GM19395 (cell line): ENCODE data around the gene SLC25A42.

ENCODE experiments used
- ATAC-seq: cut with Tn5 transposase; IDR thresholded peaks from one replicate; pipeline ENCODE4 v1.9.1; 2021; ENCODE audit warnings: mild to moderate bottlenecking, moderate library complexity; ENCODE audit not compliant: unreplicated experiment

Gene SLC25A42

DNA sequence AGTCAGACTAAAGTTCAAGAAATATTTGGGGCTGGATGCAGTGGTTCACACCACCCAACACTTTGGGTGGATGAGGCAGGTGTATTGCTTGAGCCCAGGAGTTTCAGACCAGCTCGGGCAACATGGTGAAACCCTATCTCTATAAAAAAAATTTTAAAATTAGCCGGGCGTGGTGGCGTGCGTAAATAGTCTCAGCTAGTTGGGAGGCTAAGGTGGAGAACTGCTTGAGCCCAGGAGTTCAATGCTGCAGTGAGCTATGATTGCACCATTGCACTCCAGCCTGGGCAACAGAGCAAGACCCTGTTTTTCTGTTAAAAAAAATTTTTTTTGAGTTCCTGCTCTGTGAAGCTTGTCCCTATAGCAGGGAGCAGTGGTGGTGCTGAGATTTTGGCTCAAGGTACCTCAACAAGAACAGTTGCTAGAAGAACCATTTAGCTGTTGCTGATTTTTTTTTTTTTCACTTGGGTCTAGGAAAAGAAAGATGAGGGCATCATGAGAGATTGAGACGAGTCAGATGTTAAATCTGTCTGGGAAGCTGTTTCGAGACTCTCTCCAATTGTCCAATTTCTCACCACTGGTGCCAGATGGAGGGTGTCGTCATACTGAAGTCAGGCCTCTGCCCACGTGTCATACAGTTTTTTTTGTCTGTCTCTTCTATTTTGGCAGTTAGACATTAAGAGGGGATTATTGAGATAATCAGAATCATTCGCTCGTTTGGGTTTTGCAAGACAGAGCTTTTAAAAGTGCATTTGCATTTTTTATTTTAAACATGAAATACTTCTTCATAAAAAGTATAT lies 3.7 kb downstream of the SLC25A42 start:
- no peak for ATAC-seq

DNA sequence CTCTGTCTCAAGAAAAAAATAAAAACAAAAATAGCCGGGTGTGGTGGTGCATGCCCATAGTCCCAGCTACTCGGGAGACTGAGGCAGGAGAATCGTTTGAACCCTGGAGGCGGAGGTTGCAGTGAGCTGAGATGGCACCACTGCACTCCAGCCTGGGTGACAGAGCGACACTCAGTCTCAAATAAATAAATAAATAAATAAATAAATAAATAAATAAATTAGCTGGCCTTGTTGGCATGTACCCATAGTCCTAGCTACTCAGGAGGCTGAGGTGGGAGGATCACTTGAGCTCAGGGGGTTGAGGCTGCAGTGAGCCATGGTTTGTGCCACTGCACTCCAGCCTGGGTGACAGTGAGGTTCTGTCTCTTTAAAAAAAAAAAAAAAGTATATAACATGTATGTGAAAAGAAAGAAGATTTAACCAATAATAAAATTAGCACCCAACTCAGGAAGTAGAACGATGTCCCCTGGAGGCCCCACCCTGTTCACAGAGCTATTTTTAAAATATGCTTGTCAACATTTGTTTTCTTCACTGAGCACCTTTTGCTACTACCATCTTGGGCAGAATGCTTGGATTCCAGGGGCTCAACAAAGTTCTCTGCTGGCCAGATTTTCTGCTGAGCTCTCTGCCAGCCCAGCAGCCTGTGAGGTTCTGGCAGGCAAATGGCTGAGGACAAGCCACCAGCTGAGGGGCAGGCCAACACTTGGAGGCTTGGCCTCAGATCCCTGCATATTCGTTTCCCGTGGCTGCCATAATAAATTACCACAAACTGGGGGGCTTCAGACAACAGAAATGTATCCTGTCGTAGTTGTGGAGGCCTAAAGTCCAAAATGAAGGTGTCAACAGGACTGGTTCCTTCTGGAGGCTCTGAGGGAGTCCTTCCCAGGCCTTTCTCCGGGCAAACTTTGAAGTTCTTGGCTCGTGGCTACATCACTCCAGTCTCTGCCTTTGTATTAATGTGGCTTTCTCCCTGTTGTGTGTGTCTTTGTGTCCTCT lies 5.2 kb downstream of the SLC25A42 start:
- no peak for ATAC-seq

DNA sequence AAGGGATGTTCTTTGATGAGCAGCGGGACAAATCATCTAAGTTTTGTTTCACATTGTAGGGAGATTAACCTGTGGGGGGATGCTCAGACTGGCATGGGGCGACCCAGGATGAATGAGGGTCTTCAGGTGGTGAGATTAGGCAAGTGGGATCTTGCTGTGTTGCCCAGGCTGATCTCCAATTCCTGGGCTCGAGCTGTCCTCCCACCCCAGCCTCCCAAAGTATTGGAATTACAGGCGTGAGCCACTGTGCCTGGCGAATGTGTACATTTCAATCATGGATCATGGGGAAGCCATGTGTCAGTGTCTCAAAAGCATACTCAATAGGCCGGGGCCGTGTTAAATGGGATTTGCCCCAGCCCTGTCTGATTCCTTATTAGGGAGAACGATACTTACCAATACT lies 8.1 kb downstream of the SLC25A42 start:
- no peak for ATAC-seq

- ATAC-seq = no peak
Observed at GRCh38 chr19:19074196-19074882, 10.5 kb downstream of the SLC25A42 start.

GRCh38 chr19:19075126-19075525 lies 11.3 kb downstream of the SLC25A42 start:
- no peak for ATAC-seq

GRCh38 chr19:19076476-19076875 lies 12.7 kb downstream of the SLC25A42 start:
- ATAC-seq = no peak

DNA sequence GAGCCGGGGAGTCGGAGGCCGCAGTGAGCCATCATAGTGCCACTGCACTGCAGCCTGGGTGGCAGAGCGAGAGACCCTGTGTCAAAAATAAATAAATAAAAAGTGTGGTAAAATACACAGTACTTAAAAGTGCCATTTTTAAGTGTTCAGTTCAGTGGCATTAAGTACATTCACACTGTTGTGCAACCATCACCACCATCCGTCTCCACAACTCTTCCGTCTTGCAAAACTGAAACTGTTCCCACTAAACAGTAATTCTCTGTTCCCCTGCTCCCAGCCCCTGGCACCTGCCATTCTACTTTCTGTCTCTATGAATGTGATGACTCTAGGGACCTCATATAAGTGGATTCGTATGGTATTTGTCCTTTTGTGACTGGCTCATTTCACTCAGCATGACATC lies 13.3 kb downstream of the SLC25A42 start:
- ATAC-seq = no peak

DNA sequence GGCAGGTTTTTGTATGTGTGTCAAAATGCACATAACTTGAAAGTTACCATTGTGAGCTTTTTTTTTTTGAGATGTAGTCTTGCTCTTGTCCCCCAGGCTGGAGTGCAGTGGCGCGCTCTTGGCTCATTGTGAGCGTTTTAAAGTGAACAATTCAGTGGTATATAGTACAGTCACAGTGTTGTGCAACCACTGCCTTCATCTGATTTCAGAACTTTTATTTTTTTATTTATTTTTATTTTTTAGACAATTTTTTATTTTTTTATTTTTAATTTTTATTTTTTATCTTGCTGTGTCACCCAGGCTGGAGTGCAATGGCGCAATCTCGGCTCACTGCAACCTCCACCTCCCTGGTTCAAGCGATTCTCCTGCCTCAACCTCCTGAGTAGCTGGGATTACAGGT lies 15.0 kb downstream of the SLC25A42 start:
- no peak for ATAC-seq

GRCh38 chr19:19079571-19079970 lies 15.8 kb downstream of the SLC25A42 start:
- no peak for ATAC-seq

GRCh38 chr19:19081642-19082151 lies 17.9 kb downstream of the SLC25A42 start:
- ATAC-seq = no peak

DNA sequence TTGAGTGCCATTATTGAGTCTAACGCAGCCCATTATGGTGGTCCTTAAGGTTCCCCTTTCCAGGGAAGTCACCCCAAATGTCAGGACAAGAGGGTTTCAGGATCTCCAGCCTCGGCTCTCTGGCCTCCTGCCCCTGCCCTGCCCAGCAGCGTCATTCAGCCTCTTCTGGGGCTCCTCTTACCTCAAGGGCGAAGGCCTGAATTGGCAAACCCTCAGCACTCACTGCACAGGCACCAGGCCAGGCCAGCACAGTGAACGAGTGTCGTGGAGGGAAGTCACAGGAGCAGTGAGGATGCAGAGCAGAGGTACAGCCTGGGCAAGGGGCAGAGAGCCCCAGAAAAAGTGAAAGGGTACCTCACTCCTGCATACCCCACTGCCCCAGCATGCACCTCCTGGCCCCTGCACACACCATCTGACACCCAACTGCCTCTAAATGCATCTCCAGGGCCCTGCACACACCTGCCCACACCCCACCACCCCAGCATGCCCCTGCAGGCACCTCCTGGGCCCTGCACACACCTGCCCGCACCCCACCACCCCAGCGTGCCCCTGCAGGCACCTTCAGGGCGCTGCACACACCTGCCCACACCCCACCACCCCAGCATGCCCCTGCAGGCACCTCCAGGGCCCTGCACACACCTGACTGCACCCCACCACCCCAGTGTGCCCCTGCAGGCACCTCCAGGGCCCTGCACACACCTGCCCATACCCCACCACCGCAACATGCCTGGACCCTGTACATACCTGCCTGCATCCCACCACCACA lies 19.8 kb downstream of the SLC25A42 start:
- ATAC-seq = no peak

- no peak for ATAC-seq
Observed at GRCh38 chr19:19087676-19088075, 23.9 kb downstream of the SLC25A42 start.

- ATAC-seq = no peak
Observed at GRCh38 chr19:19094513-19094912, 30.7 kb downstream of the SLC25A42 start.

DNA sequence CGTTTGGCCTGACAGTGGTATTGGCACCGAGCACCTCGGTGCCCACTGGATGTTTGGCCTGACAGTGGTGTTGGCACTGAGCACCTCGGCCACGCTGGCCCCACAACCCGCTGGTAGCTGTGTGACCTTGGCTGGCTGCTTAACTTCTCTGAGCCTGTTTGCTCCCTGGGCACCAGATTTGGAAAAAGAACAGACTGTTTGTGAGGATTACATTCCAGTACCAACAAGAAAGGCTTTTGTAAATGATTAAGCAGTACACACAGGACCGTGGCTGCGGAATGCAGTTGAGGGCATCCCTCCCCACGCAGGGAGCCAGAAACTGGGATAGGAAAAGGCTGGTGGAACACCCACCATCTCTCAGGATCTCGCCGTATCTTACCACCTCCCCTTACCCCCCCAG lies 31.9 kb downstream of the SLC25A42 start:
- no peak for ATAC-seq

DNA sequence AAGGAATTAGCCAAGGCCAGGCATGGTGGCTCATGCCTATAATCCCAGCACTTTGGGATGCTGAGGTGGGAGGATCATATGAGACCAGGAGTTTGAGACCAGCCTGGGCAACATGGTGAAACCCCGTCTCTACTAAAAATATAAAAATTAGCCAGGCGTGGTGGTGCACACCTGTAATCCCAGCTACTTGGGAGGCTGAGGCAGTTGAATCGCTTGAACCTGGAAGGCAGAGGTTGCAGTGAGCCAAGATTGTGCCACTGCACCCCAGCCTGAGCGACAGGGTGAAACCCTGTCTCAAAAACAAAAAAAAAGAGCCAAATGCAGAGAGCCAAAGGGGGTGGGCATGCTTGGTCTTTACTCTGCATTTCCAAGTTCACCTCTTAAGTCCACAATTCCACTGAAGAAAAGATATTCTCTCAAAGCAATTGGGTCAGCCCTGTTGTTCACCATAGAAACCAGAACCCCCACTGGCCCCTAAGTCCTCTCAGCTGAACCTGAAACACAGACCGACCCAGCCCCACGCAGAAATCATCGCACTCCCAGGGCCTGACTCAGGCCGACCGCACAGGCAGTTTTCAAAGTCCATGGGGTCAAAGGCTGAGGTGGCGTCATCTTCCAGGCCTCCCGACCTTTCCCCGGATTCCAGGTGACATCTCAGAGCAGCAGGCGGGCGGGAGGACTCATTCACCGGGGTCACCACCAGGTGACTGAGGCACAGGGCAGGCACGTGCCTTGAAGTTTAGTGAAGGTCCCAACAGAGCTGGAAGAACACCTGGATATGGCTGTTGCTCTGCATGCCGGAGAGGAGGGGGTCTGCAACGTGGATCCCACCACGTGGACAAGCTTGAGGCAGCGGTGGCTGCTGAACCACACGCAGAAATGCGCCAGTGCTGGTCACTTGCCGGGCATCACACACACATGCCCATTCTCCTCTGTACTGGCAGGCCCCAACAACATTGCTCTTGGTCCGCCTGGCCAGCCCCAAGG lies 33.1 kb downstream of the SLC25A42 start:
- no peak for ATAC-seq

DNA sequence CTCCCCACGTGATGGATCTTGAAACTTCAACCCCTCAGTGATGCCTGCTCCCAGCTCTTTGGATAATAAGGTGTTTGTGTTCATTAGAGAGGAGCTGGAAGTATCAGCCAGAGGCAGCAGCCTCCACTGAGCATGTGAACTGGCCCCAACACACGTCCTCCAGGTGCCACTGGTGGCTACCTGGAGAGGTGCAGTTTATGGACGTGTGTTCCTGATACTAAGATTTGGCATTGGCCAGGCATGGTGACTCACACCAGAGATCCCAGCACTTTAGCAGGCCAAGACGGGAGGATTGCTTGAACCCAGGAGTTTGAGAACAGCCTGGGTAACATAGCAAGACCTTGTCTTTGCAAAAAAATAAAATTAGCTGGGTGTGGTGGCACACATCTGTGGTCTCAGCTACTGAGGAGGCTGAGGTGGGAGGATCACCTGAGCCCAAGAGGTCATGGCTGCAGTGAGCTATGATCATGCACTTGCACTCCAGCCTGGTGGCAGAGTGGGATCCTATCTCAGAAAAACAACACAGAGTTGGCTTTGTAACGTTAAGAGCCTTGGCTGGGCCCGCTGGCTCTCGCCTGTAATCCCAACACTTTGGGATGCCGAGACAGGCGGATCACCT lies 34.4 kb downstream of the SLC25A42 start:
- no peak for ATAC-seq

DNA sequence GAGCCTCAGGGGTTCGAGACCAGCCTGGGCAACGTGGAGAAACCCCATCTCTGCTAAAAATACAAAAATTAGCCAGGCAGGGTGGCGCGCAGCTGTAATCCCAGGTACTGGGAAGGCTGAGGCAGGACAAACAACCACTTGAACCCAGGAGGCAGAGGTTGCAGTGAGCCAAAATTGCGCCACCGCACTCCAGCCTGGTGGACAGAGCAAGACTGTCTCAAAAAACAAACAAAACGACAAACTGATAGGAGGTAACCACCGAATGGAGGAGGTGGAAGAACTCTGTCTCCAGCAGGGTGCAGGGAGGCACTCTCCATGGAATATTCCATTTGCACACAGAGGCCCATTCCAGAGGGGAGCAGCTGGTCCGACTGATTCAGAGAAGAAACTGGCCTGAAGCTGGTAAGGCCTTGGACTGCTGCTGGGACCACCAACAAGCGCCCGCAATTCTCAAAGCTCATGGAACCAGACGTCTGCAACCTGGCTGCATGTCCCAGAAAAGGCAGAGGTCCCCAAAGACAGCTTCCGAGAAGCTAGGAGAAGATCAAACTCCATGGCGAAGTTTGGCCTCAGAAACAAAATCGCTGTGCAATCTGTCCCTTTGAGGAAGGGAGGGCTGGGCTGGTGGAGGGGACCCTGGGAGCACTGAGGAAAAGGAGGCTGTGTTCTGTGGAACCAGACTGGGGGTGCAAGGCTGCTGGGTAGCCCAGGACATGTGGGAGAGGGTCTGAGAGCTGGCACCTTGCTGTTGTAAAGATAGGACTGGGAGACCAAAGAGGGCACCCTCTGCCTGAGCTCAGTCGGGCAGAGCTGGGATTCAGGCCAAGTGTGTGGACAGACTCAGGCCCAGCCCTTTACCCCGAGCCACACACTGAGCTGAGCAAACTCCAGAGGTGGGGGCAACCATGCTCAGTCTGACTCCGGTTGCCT lies 35.2 kb downstream of the SLC25A42 start:
- ATAC-seq = no peak

DNA sequence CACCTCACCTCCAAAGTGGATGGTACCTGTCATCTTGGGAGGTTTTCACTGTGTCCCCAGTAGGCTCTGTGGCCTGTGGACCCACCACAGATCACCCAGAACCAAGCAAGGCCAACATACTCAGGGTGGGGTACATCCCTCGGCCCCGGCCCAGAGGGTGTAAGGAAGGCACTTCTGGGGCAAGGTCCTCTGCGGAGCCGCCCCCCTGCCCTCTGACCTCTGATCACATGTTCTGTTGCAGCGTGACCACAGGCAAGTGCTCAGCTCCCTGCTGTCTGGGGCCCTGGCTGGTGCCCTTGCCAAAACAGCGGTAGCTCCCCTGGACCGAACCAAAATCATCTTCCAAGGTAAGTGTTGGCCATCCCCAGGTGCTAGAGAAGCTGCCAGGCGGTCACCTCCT lies 37.7 kb downstream of the SLC25A42 start:
- ATAC-seq = no peak
